ENCODE measurements around the gene WNT8B. TPM values are rescaled to one million over a fixed set of nuclear protein-coding genes. Genes with fewer than 3 reads are reported as not detected.
A peak's percentile ranks its signal among the peaks of the same experiment; 100 is the strongest.

Gene WNT8B
- total and polyA plus RNA-seq, 3 donors from 2014 or later = 0.20 to 0.37 TPM; not detected in 1

DNA sequence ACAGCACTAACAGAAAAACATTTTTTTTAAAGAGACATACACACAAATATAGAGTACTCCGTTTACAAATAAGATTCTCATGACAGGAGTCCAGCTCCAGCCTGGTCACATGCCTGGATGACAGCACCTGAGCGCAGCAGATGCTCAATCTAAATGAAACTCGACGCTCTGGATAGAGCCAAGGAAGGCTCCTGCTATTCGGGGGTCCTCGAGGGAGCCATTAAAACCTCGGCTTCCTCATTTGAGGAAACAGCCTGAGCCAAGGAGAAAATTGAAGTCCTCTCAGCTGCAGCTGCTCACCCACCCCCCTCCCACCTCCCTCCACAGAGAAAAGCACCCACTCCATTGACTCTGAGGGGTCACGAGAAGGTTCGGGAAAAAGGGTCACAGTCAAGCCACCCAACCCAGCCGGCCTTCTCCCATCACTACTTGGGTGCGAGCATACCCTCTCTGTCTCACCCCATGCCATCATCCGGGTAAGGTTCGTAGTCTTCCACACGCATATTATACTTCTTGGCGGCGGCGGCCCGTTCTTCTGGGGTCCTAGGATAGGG lies 66.2 kb downstream of the WNT8B start:
- DNase-seq = peak; percentile 34
- Histone ChIP-seq H3K4me1 (peaks cover 12% of the 10 kb centered on the region), H3K4me3 (peak overlapping the region; percentile 62 to 95), H3K27ac (peak overlapping the region; percentile 61 to 79), H3K36me3 (ENCODE audit: low read depth, missing control alignments) (no peaks in the 10 kb centered on the region), H3K9me3 (no peaks in the 10 kb centered on the region), H3K27me3 (no peaks in the 10 kb centered on the region)
- TF ChIP-seq, protein P1, sequence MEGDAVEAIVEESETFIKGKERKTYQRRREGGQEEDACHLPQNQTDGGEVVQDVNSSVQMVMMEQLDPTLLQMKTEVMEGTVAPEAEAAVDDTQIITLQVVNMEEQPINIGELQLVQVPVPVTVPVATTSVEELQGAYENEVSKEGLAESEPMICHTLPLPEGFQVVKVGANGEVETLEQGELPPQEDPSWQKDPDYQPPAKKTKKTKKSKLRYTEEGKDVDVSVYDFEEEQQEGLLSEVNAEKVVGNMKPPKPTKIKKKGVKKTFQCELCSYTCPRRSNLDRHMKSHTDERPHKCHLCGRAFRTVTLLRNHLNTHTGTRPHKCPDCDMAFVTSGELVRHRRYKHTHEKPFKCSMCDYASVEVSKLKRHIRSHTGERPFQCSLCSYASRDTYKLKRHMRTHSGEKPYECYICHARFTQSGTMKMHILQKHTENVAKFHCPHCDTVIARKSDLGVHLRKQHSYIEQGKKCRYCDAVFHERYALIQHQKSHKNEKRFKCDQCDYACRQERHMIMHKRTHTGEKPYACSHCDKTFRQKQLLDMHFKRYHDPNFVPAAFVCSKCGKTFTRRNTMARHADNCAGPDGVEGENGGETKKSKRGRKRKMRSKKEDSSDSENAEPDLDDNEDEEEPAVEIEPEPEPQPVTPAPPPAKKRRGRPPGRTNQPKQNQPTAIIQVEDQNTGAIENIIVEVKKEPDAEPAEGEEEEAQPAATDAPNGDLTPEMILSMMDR (IDR thresholded peaks at IDR 0.05) = no peak
- intact Hi-C loops (cut with DNase I; ENCODE audit: low total_unique reads) = no loop called here
- 1 to 2% methylated on average over 18 of the region's 18 CpGs for WGBS, 2 donors

DNA sequence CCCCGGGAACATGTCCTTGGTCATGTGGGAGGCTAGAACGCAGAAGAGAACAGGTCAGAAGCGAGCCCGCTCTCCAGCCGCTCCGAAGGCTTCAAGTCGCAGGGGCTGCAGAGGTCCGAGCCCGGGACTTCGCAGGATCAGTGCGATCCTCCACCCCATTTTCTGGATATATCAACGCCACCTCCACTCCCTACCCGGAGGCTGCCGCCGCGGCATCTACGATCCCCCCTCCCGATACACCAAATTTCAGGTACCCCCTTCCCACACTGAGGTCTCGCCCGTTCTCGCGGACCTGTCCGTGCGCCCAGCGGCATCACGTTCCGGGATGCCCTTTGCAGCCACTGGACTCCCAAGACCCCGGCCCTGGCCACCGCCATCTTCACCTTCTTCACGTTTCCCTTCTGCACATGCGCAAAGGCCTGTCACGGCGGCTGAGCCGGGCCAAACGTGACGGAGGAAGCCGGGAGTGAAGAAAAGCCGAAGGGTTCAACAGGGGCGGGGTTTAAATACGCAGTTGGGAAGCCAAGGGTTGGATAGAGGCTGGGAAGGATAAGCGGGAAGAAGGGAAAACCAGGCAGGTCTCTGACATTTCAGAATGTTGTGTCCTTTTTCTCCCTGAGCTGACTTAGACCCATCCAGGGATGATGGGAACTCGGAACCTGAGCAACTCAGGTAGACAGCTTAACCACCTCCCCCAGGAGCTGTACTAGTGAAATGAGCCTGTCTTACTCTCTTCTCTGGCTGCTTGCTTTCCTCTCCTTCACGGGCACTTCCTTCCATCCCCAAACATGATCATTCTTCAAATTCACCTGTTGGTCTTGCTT lies 66.9 kb downstream of the WNT8B start, which contains the start of gene NDUFB8:
TSS of gene NDUFB8 (minus strand) at position 397 of the 824 bp plus-strand sequence. CDS start at position 377, 20 bp downstream.
- peaks cover 13% of the 10 kb centered on the region for H3K4me1 ChIP-seq
- TF ChIP-seq POLR2A (IDR thresholded peaks at IDR 0.05) = no peak
- TF ChIP-seq, protein P1 (IDR thresholded peaks at IDR 0.05) = no peak
- peak within 1 kb of the TSS; percentile 62 to 95 for H3K4me3 ChIP-seq
- H3K27me3 ChIP-seq = no peaks in the 10 kb centered on the region
- 1% methylated on average over 34 to 43 of the region's 43 CpGs for WGBS, 2 donors
- intact Hi-C loops (cut with DNase I; ENCODE audit: low total_unique reads) = no loop called here
- H3K36me3 ChIP-seq (ENCODE audit: low read depth, missing control alignments) = no peaks in the 10 kb centered on the region
- no peaks in the 10 kb centered on the region for H3K9me3 ChIP-seq
- H3K27ac ChIP-seq = peak within 1 kb of the TSS; percentile 61 to 79
- DNase-seq = peak; percentile 94

DNA sequence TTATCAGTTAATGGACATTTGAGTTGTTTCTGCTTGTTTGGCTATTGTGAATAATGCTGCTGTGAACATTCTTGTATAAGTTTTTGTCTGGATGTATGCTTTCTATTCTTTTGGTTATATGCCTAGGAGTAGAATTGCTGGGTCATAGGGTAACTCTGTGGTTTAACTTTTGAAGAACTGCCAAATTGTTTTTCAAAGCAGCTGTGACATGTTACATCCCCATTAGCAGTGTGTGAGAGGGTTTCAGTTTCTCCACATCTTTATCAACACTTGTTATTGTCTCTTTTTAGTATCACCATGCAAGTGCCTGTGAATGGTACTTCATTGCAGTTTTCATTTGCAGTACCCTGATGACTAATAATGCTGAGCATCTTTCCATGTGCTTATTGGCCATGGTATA lies 69.0 kb downstream of the WNT8B start:
- no peak overlapping the region for H3K27ac ChIP-seq
- no peaks in the 10 kb centered on the region for H3K9me3 ChIP-seq
- no peak for TF ChIP-seq POLR2A (IDR thresholded peaks at IDR 0.05)
- TF ChIP-seq, protein P1 (IDR thresholded peaks at IDR 0.05) = no peak
- intact Hi-C loops (cut with DNase I; ENCODE audit: low total_unique reads) = no loop called here
- no peak for DNase-seq
- H3K4me3 ChIP-seq = no peak overlapping the region
- peaks cover 27% of the 10 kb centered on the region for H3K4me1 ChIP-seq
- H3K36me3 ChIP-seq (ENCODE audit: low read depth, missing control alignments) = no peaks in the 10 kb centered on the region
- no peaks in the 10 kb centered on the region for H3K27me3 ChIP-seq

Other genes starting within 250 kb of the WNT8B start
- 10 to 100 TPM; 15.2 to 16.2 TPM for gene CHUK, start 233.4 kb upstream of the WNT8B start, total RNA-seq
- gene CHUK, start 233.4 kb upstream of the WNT8B start, polyA plus RNA-seq (ENCODE audit: insufficient read depth, low read depth, low replicate concordance) = 16.7 TPM
- gene CWF19L1, start 195.4 kb upstream of the WNT8B start, total RNA-seq = 10 to 100 TPM; 27.0 to 32.9 TPM
- 34.8 TPM for gene CWF19L1, start 195.4 kb upstream of the WNT8B start, polyA plus RNA-seq (ENCODE audit: insufficient read depth, low read depth, low replicate concordance)
- gene BLOC1S2, start 176.3 kb upstream of the WNT8B start, total RNA-seq = 10 to 100 TPM; 23.3 to 35.5 TPM
- gene BLOC1S2, start 176.3 kb upstream of the WNT8B start, polyA plus RNA-seq (ENCODE audit: insufficient read depth, low read depth, low replicate concordance) = 49.2 TPM
- 1 to 10 TPM in 1 of 2 donors, under 1 TPM in 1; 0.99 to 1.6 TPM for gene PKD2L1, start 132.8 kb upstream of the WNT8B start, total RNA-seq
- gene PKD2L1, start 132.8 kb upstream of the WNT8B start, polyA plus RNA-seq (ENCODE audit: insufficient read depth, low read depth, low replicate concordance) = 4.7 TPM
- 100 to 1,000 TPM; 147 to 196 TPM for gene SCD, start 115.8 kb upstream of the WNT8B start, total RNA-seq
- gene SCD, start 115.8 kb upstream of the WNT8B start, polyA plus RNA-seq (ENCODE audit: insufficient read depth, low read depth, low replicate concordance) = 121 TPM
- gene SEC31B, start 56.9 kb downstream of the WNT8B start, total RNA-seq = 10 to 100 TPM; 32.8 to 42.0 TPM
- 23.1 TPM for gene SEC31B, start 56.9 kb downstream of the WNT8B start, polyA plus RNA-seq (ENCODE audit: insufficient read depth, low read depth, low replicate concordance)
- 100 to 1,000 TPM; 141 to 219 TPM for gene NDUFB8, start 66.9 kb downstream of the WNT8B start, total RNA-seq
- 150 TPM for gene NDUFB8, start 66.9 kb downstream of the WNT8B start, polyA plus RNA-seq (ENCODE audit: insufficient read depth, low read depth, low replicate concordance)
- 10 to 100 TPM; 30.9 to 34.3 TPM for gene HIF1AN, start 72.9 kb downstream of the WNT8B start, total RNA-seq
- 81.0 TPM for gene HIF1AN, start 72.9 kb downstream of the WNT8B start, polyA plus RNA-seq (ENCODE audit: insufficient read depth, low read depth, low replicate concordance)

Measured in testis (tissue), 3 donors.